Osteocyte (in vitro differentiated cells): ENCODE results near the gene ACVR1B. TPM values are rescaled to one million over a fixed set of nuclear protein-coding genes. Genes with fewer than 3 reads are reported as not detected.

ENCODE experiments used
- DNase-seq: peaks from one replicate; pipeline ENCODE4 v3.0.0; 2021; ENCODE audit warnings: mixed read lengths; ENCODE audit not compliant: unreplicated experiment; ENCODE audit errors: extremely low spot score
- H3K27ac Mint-ChIP-seq: one replicate; pipeline ENCODE4 v1.8.0; 2021; ENCODE audit warnings: mild to moderate bottlenecking, mixed read lengths; ENCODE audit not compliant: unreplicated experiment
- H3K27me3 Mint-ChIP-seq: one replicate; pipeline ENCODE4 v1.8.0; 2021; ENCODE audit warnings: mixed read lengths; ENCODE audit not compliant: unreplicated experiment
- H3K36me3 Mint-ChIP-seq: one replicate; pipeline ENCODE4 v1.8.0; 2021; ENCODE audit warnings: mixed read lengths; ENCODE audit not compliant: unreplicated experiment
- H3K4me1 Mint-ChIP-seq: one replicate; pipeline ENCODE4 v1.8.0; 2021; ENCODE audit warnings: mixed read lengths; ENCODE audit not compliant: unreplicated experiment
- H3K4me3 Mint-ChIP-seq: one replicate; pipeline ENCODE4 v1.8.0; 2021; ENCODE audit warnings: mild to moderate bottlenecking, moderate library complexity, mixed read lengths; ENCODE audit not compliant: unreplicated experiment
- H3K9me3 Mint-ChIP-seq: one replicate; pipeline ENCODE4 v1.8.0; 2021; ENCODE audit warnings: mixed read lengths; ENCODE audit not compliant: unreplicated experiment
- CTCF ChIP-seq: fragments of 200-600 bp; sonication (generic); IDR thresholded peaks from 2 replicates; pipeline ENCODE4 v1.5.0; 2021; ENCODE audit warnings: antibody characterized with exemption, mild to moderate bottlenecking, moderate library complexity
- total RNA-seq: library from RNA; stranded (reverse); gene quantifications from 2 replicates; pipeline ENCODE4 v1.2.1, GENCODE V29; 2021

Gene ACVR1B
- total RNA-seq, 1 donor from 2014 or later, result 15.8 TPM

DNA sequence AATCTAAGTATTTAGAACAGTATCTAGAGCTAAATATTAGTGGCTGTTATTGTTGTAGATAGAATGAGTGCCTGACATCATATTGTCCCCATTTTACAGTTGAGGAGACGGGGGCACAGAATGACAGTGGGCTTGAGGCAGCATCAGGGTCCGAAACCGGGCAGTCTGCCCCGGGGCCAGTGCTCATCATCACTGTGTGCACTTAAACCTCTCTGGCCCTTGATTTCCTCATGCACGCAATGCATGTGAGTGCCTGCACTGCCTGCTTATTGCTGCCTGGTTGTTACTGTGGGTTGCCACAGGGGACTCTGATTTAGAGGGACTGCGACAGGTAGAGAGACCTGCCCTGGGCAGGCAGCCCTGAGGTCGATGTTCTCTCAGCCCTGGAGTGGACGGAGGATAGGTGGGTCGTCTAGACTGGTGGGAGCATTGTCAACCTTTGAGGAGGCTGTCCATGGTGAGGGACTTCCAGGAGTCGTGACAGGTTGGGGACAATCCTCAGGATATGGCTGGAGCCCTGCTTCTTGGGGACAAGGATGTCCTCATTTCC lies 34.4 kb upstream of the ACVR1B start:
- H3K36me3 Mint-ChIP-seq, result no peaks in the 10 kb centered on the region
- TF ChIP-seq CTCF, result no peak
- peaks cover 3% of the 10 kb centered on the region for H3K4me1 Mint-ChIP-seq
- H3K27me3 Mint-ChIP-seq, result no peaks in the 10 kb centered on the region
- no peak for DNase-seq
- no peaks in the 10 kb centered on the region for H3K9me3 Mint-ChIP-seq
- no peak overlapping the region for H3K27ac Mint-ChIP-seq
- H3K4me3 Mint-ChIP-seq, result no peak overlapping the region

DNA sequence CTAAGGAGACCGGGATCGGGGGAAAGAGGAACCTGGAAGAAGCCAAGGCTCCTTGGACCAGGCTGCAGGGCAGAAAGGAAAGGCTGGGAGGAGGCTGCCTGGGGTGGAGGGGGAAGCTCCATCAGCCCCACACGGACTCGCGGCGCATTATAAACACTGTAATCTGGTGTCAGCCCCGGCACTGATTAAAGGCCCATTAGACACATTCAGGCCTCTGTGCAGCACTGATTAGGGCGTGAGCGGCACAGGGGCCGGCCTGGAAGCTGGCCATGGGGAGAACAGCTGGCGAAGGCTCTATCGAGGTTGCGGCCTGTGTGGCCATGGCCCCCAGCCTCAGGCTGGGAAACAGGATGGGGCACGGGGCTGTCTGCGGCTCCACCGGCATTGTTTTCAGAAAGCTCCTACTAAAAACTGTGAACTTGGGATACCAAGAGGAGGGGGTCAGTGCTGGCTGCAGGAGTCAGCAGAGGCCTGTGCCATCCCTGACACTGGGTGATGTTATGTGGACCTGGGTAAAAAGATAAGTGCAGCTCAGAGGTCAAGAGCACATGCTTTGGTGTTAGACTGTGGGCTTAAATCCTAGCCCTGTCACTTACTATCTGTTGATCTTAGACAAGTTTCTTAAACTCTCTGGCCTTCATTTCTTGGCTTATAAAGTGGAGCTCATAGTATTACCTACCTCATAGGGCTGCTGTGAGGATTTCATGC lies 33.6 kb upstream of the ACVR1B start:
- no peak for TF ChIP-seq CTCF
- Mint-ChIP-seq H3K9me3 (no peaks in the 10 kb centered on the region), H3K27ac (no peak overlapping the region), H3K36me3 (no peaks in the 10 kb centered on the region), H3K4me3 (no peak overlapping the region), H3K4me1 (peaks cover 3% of the 10 kb centered on the region), H3K27me3 (no peaks in the 10 kb centered on the region)
- no peak for DNase-seq

- H3K36me3 Mint-ChIP-seq, result no peaks in the 10 kb centered on the region
Observed at GRCh38 chr12:51920046-51920445, 31.5 kb upstream of the ACVR1B start.

GRCh38 chr12:51921017-51921725 lies 30.3 kb upstream of the ACVR1B start:
- H3K27ac Mint-ChIP-seq, result no peak overlapping the region

More at GRCh38 chr12:51920046-51920445, 31.5 kb upstream of the ACVR1B start:
- Mint-ChIP-seq H3K4me1 (peaks cover 7% of the 10 kb centered on the region), H3K27ac (no peak overlapping the region), H3K9me3 (no peaks in the 10 kb centered on the region), H3K27me3 (no peaks in the 10 kb centered on the region), H3K4me3 (no peak overlapping the region)
- no peak for TF ChIP-seq CTCF
- no peak for DNase-seq

More at GRCh38 chr12:51921017-51921725, 30.3 kb upstream of the ACVR1B start:
- H3K27me3 Mint-ChIP-seq, result no peaks in the 10 kb centered on the region
- peaks cover 7% of the 10 kb centered on the region for H3K4me1 Mint-ChIP-seq
- no peaks in the 10 kb centered on the region for H3K36me3 Mint-ChIP-seq
- no peaks in the 10 kb centered on the region for H3K9me3 Mint-ChIP-seq
- H3K4me3 Mint-ChIP-seq, result no peak overlapping the region
- no peak for TF ChIP-seq CTCF
- DNase-seq, result no peak
